Measurements from ENCODE around the gene ACTR3.

The ACTR3 gene

DNA sequence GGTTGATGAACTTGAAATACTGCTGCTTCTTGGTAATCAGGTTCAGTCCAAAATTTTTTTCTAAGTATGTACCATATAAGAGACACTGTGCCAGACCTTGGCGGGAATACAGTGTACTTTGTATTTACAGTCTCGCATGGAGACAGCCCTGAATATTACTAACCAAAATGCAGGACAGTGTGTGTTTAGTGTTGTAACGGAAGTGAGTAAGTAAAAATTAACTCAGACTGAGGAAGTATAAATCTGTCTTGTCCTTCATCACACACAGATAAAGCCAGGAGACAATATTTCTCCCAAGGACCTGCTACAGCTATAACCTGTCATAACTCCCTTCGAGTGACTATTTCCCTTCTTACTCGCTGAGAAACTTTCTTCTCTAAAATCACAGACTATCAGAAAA, 76.9 kb downstream of the ACTR3 start:
- peak; percentile 19 for DNase-seq

- no peak for DNase-seq
Observed at GRCh38 chr2:113967272-113967671, 77.4 kb downstream of the ACTR3 start.

GRCh38 chr2:113972766-113973165, 82.9 kb downstream of the ACTR3 start:
- no peak for DNase-seq

DNA sequence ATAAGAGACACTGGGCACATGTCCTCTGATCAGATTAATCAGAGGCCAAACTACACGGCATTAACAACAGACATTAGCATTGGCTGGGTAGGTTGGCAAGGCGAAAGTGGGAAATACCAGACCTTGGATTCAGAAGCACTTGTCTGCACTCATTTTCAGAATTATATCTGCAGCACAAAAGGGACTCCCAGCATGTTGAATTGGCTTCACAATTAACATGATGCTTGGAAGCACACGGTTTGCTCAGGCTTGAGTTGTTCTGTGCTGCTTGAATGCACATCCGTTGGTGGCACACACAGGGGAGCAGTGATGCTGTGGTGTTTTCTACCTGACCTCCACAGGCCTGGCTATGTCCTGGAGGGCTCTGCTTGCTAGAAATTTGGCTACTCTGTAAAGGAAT, 83.9 kb downstream of the ACTR3 start:
- DNase-seq: no peak

GRCh38 chr2:113974727-113975126, 84.8 kb downstream of the ACTR3 start:
- no peak for DNase-seq

- DNase-seq: peak; percentile 52
Observed at GRCh38 chr2:113976277-113976928, 86.5 kb downstream of the ACTR3 start.

GRCh38 chr2:113977060-113977659, 87.3 kb downstream of the ACTR3 start:
- no peak for DNase-seq

DNA sequence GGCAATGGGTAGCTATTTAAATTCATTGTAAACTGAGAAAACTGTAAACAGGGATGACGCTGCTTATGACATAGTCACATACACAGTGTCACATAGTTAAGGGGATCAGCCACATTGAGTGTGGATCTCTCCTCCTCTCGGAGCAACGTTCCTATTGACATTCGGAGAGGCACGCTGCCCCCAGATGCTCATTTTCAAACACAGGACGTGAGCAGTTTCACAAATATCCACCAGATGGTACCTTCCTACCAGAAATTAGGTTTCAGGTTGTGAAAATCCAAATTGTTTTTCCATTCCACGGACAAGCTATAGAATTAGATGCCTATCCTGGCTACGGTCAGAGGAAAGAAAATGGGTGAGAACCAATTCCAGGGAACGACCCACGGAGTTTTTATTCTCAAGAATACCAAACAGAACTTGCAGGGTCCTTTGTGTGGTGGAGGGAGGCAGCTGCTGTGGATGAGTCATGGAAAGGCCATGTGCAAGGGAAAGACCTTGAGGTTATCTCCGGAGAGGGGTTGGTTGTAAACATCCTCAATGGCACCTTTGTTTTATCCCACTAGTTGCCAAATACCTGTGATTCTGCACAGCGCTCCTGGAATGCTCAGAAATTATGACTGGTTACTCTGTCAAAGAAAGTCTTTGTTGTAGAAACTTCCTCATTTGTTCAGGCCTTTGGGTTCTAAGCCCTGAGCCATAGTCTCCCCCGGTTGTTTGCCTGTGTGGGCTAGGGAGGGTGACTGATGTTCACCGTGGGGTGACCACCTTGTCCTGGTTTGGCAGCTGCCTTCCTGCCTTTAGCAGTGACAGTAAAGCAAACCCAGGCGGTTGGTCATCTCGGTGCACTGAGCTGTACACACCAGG, 88.0 kb downstream of the ACTR3 start:
- DNase-seq: peak; percentile 30

- no peak for DNase-seq
Observed at GRCh38 chr2:113978524-113979190, 88.8 kb downstream of the ACTR3 start.

- DNase-seq: no peak
Observed at GRCh38 chr2:113979191-113980128, 89.6 kb downstream of the ACTR3 start.

GRCh38 chr2:113980946-113981345, 91.1 kb downstream of the ACTR3 start:
- no peak for DNase-seq

- no peak for DNase-seq
Observed at GRCh38 chr2:113981404-113982134, 91.7 kb downstream of the ACTR3 start.

DNA sequence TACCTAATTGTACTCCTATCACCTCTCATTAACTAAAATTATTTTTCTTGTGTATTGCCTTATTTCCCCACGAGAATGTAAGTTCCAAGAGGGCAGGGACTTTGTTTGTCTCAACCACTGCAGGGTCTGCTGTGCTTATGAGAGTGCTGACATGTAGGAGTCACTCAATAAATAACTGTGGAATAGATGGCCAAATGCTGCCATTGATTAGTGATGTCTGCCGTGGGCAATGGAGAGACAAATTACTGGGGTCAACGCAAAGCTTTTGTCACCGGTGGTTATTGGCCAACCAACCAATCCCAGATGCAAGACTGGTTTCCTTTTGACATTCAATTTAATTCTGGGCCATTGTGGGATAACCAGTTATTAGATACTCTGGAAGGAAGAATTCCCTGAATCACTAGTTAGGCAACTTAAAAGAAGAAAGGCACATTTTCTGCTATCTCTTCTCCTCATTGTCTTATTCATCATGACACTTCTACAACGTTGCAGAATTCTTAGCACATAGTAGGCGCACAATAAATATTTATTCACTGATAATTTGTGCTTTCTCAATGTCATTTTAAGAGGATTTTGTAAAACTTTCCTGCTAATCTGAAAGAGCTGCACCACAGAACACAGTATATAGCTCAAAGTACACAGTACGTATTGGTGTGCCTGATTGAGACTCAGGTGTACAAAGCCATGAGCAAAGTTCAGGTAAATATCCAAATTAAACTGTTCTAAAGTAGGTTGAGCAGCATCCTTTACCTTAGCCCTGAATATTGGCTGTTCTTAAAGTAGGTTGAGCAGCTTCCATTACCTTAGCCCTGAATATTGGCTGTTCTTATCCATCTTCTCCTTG, 95.9 kb downstream of the ACTR3 start:
- no peak for DNase-seq

DNA sequence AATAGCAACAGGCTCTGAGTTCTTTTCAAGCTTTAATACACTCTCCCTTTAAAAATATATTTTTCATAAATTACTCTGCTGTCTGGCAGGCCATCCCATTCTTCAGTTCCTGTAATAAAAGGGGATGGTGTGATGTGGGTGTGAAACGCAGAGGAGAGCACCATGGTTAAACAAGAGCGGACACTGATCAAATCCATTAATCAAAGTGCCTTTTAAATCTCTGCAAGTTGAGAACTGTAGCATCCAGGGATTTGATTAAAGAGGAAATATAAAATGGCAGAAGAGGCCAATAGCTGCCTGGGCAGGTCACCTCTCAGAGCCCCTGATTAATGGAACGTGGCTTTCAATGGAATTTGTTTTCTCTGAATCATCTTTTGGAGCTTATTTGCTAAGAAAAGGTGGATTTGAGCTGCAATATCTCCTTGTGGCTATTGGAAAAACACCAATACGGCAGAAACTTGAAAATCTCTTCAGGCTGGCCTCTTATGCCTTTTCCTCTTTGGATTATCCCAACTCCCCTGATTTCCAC, 96.9 kb downstream of the ACTR3 start:
- DNase-seq: no peak

DNA sequence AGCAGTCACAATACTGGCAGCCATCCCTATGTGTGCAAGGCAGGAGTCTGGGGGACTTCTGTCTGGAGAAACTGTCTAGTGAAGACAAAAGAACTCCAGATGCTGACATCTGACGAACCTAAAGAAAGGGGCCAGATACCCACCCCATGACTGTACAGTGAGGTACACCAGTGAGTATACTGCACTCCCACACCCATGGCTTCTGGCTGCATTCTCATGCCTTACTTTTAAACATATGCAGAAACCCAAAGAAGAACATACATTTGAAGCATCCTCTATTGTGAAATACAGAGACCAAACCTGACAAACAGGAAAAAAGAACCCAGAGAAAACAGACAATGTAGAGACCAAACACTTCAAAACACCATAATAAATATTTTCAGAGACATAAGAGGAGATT, 102.2 kb downstream of the ACTR3 start:
- no peak for DNase-seq

- no peak for DNase-seq
Observed at GRCh38 chr2:113996671-113997594, 107.0 kb downstream of the ACTR3 start.

GRCh38 chr2:114001152-114001551, 111.3 kb downstream of the ACTR3 start:
- no peak for DNase-seq

DNA sequence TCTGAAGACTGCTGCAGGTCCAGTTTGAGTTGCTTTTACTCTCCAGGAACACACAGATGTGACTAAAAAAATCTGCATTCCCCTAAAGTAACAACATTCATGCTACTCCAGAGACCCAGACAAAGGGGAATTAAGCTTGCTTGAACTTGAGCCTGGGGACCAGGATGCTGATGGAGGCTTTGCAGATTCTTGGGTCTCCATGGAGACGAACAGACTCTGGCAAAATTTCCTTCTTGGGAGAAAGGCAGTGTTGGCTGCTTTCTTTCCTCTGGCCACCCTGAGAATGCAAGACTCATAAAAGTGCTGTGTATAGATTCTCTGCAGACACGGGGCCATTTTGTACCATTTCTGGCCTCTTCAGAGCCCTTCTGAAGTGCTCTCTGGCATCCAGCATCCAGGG, 112.0 kb downstream of the ACTR3 start:
- no peak for DNase-seq

DNA sequence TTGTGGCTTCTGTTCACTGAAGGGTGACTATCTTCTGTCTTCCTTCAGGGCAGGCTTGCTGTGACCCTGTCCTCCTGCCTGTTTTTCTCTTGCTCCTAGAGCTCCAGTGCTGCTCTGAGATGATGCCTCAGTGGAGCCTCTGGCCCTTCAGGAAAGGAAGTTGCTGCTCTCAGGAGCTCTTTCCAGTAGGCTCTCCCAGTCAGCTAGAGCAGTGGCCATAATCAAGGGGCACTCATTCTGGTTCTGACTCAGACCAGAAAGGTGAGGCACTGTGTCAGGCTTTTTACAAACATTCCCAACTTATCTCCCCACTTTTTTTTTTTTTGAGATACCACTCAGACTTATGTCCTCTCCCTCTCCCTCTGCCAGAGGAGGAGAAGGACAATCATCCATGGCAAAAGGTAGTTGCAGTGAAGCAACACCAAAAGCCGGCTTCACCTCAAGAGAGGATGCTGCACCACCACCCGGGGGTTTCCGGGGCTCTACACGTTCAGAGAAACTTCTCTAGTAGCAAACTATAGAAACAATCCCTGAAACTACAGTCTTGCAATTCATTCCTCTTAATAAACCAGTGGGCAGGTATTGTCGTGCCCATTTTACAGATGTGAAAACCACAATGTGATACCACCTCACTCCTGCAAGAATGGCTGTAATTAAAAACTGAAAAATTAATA, 115.4 kb downstream of the ACTR3 start:
- DNase-seq: no peak
